Activated T-helper 2 cell treated with anti-CD3 and anti-CD28 coated beads, Interferon-gamma antibody, Interleukin-2, Interleukin-4, amounts not matched to agents 10 μg/mL and 5 μg/mL and 100 μg/mL, durations not matched to agents 14 hours and 24 hours and 36 hours (primary cell): ENCODE measurements around the gene ITSN2. TPM values are rescaled to one million over a fixed set of nuclear protein-coding genes. Genes with fewer than 3 reads are reported as not detected.

Experiments used
- DNase-seq: peaks from one replicate; pipeline ENCODE4 v3.0.0; 2021; ENCODE audit warnings: low spot score
- H3K27ac Mint-ChIP-seq: one replicate; pipeline ENCODE4 v1.8.0; 2021; ENCODE audit warnings: mixed read lengths
- H3K27me3 Mint-ChIP-seq: one replicate; pipeline ENCODE4 v1.8.0; 2021; ENCODE audit warnings: low read depth, mixed read lengths
- H3K36me3 Mint-ChIP-seq: one replicate; pipeline ENCODE4 v1.8.0; 2021; ENCODE audit warnings: low read depth, mixed read lengths
- H3K4me1 Mint-ChIP-seq: one replicate; pipeline ENCODE4 v1.8.0; 2021; ENCODE audit warnings: low read depth, mixed read lengths
- H3K4me3 Mint-ChIP-seq: one replicate; pipeline ENCODE4 v1.8.0; 2021; ENCODE audit warnings: low read depth, mild to moderate bottlenecking, moderate library complexity, mixed read lengths
- H3K9me3 Mint-ChIP-seq: one replicate; pipeline ENCODE4 v1.8.0; 2021; ENCODE audit warnings: mixed read lengths
- intact Hi-C: fragments of 100-400 bp; cut with micrococcal nuclease; formaldehyde crosslinking; loops from one replicate; pipeline ENCODE4 v1.15.1; 2023
- total RNA-seq: library from RNA; stranded (reverse); gene quantifications from 2 replicates; pipeline ENCODE4 v1.2.3, GENCODE V29; 2022

Gene ITSN2
- total RNA-seq, 1 donor from 2014 or later, result 53.2 TPM

GRCh38 chr2:24191848-24192247 is 168.5 kb downstream of the ITSN2 start:
- DNase-seq, result no peak
- no peak overlapping the region for H3K27ac Mint-ChIP-seq
- no peaks in the 10 kb centered on the region for H3K4me1 Mint-ChIP-seq
- H3K27me3 Mint-ChIP-seq, result peaks cover 14% of the 10 kb centered on the region
- no peaks in the 10 kb centered on the region for H3K36me3 Mint-ChIP-seq
- intact Hi-C loops, result no loop called here
- H3K9me3 Mint-ChIP-seq, result no peaks in the 10 kb centered on the region
- H3K4me3 Mint-ChIP-seq, result no peak overlapping the region

DNA sequence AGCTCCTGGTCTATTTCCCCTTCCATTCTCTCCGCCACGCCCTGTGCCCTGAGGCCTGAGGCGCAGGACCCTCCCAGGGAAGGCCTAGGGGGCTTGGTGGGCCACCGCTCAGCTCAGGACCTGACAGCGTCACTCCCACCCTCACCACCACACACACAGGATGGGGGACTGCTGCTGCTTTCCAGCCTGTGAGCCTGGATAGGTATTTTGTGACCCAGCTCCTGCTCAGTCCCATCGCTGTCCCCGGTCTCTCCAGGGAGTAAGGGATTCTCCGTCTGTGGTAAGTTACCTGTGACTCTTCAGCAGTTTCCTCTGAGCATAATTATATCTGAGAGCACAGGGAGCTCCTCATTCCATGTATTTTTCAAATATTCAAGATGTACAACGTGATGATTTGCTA is 169.2 kb downstream of the ITSN2 start:
- Mint-ChIP-seq H3K27ac (no peak overlapping the region), H3K27me3 (peaks cover 13% of the 10 kb centered on the region), H3K4me1 (no peaks in the 10 kb centered on the region), H3K9me3 (no peaks in the 10 kb centered on the region), H3K4me3 (no peak overlapping the region), H3K36me3 (no peaks in the 10 kb centered on the region)
- DNase-seq, result no peak
- intact Hi-C loops, result no loop called here

DNA sequence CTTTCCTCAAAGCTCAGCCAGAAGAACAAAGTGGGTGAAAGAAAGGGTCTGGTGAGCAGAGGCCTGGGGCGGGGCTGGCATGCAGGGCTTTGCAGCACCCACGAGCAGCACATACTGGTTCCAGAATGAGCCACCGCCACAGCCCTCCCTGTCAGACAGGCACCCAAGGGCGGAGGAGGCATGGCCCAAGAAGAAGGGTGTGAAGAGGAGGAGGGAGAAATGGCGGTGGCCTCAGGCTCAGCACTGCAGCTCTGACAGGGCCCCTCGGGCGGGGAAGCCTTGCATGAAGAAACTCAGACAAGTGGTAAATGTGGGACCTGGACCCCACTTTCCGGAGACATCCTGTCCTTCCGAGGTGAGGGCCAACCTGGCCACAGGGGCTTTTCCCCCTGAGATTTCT is 169.8 kb downstream of the ITSN2 start:
- no peak for DNase-seq
- H3K4me3 Mint-ChIP-seq, result no peak overlapping the region
- intact Hi-C loops, result no loop called here
- no peaks in the 10 kb centered on the region for H3K9me3 Mint-ChIP-seq
- H3K27me3 Mint-ChIP-seq, result peaks cover 13% of the 10 kb centered on the region
- no peaks in the 10 kb centered on the region for H3K4me1 Mint-ChIP-seq
- no peak overlapping the region for H3K27ac Mint-ChIP-seq
- no peaks in the 10 kb centered on the region for H3K36me3 Mint-ChIP-seq

DNA sequence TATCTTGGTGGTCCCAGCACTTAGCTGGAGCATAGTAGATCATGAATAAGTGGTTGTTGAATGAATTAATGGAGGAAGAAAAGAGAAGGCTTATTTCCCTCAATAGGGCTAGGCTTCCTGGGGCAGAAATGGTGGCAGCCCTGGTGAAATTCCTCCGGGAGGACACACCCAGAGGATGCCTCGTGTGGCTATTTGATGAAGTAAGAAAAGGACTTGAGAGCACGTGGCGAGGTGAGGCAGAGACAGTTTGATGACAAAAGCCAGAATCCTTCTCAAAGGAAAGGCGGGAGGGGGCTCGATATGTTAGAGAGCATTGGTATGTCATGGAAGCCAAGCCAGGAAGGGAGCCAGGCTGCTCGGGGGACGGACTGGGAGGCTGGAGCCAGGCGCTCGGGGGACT is 170.8 kb downstream of the ITSN2 start:
- Mint-ChIP-seq H3K27ac (no peak overlapping the region), H3K4me3 (no peak overlapping the region), H3K9me3 (no peaks in the 10 kb centered on the region), H3K36me3 (no peaks in the 10 kb centered on the region), H3K27me3 (peaks cover 10% of the 10 kb centered on the region), H3K4me1 (no peaks in the 10 kb centered on the region)
- intact Hi-C loops, result no loop called here
- DNase-seq, result no peak

- Mint-ChIP-seq H3K27me3 (peaks cover 8% of the 10 kb centered on the region), H3K9me3 (no peaks in the 10 kb centered on the region), H3K4me3 (no peak overlapping the region), H3K4me1 (no peaks in the 10 kb centered on the region), H3K36me3 (no peaks in the 10 kb centered on the region), H3K27ac (no peak overlapping the region)
- intact Hi-C loops, result no loop called here
- no peak for DNase-seq
These were observed 176.8 kb downstream of the ITSN2 start for GRCh38 chr2:24183366-24184069.

DNA sequence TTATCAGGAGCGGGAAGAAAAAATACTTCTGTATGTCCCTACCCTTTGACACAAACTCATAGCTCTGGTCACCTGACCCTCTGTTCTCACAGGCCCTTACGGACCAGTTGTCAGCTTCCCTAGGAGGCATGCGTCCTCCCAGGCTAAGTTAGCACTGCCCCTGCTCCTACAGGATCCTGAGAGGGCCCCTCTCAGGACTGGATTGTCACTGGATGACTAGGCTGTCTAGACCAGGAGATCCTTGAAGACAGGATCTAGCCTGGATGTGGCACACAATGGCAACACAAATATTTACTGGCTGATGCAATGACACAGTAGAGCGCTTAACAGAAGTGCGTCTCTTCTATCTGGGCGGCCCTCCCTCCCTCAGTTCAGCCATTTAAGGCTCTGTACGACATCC is 177.8 kb downstream of the ITSN2 start:
- H3K27ac Mint-ChIP-seq, result no peak overlapping the region
- no peaks in the 10 kb centered on the region for H3K9me3 Mint-ChIP-seq
- H3K4me1 Mint-ChIP-seq, result no peaks in the 10 kb centered on the region
- no peak overlapping the region for H3K4me3 Mint-ChIP-seq
- H3K36me3 Mint-ChIP-seq, result no peaks in the 10 kb centered on the region
- peaks cover 7% of the 10 kb centered on the region for H3K27me3 Mint-ChIP-seq
- intact Hi-C loops, result no loop called here
- DNase-seq, result no peak

DNA sequence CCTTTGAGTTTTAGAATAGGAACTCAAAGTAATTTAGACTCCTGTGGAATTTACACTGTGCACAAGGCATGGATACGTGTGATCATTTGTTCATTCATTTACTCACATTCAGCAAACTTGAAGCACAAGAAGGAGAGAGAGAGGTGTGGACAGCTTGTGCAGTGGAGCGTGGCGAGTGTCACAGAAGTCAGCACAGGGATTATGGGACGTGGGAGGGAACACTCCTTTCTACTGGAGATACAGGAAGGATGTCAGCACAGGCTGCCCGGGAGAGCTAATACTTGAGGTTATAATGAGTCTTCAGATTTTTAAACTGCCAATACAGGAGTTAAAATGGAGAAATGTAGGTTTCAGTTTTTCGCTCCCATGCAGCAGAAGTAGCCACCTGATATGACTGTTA is 178.5 kb downstream of the ITSN2 start:
- no peak overlapping the region for H3K4me3 Mint-ChIP-seq
- no peaks in the 10 kb centered on the region for H3K4me1 Mint-ChIP-seq
- H3K27me3 Mint-ChIP-seq, result peaks cover 3% of the 10 kb centered on the region
- H3K9me3 Mint-ChIP-seq, result no peaks in the 10 kb centered on the region
- DNase-seq, result no peak
- H3K36me3 Mint-ChIP-seq, result no peaks in the 10 kb centered on the region
- H3K27ac Mint-ChIP-seq, result no peak overlapping the region
- intact Hi-C loops, result no loop called here

DNA sequence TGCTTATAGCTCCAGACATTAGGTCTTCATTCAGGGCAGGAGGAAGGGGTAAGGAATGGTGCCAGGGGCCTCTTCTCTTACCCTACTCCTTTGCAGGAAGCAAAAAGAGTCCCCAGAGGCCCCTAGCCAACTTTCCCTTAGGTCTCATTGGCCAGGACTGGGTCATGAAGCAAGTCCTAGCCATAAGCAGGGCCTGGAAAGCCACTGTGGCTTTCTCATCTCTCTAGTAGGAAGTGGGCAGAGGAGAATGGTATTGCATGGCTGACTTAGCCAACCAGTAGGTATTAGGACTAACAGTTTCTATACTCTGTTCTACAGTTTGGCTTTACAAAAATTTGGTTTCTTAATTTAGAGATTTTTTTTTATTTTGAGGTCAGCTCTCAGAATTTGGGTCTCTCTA is 180.7 kb downstream of the ITSN2 start:
- Mint-ChIP-seq H3K27ac (no peak overlapping the region), H3K9me3 (no peaks in the 10 kb centered on the region), H3K36me3 (no peaks in the 10 kb centered on the region), H3K4me1 (peaks cover 1% of the 10 kb centered on the region), H3K27me3 (peaks cover 5% of the 10 kb centered on the region), H3K4me3 (no peak overlapping the region)
- intact Hi-C loops, result no loop called here
- no peak for DNase-seq

DNA sequence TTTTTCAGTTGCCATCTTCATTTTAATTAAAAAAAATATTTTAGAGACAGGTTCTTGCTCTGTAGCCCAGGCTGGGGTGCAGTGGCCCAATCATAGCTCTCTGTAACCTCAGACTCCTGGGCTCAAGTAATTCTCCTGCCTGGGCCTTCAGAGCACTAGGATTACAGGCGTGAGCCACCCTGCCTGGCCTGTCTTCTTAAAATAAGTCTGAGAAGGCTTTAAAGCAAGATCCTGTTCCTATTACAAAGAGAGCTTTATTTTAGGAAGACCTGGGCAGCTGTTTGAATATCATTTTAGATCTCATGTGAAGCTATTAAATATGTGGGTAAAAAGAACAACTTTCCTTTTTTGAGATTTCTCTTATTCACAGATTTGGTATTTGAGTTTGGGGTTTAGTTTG is 184.0 kb downstream of the ITSN2 start:
- peaks cover 1% of the 10 kb centered on the region for H3K4me1 Mint-ChIP-seq
- DNase-seq, result no peak

GRCh38 chr2:24175631-24176187 is 184.6 kb downstream of the ITSN2 start:
- Mint-ChIP-seq H3K9me3 (no peaks in the 10 kb centered on the region), H3K4me3 (no peak overlapping the region)

More for the DNA sequence above, 184.0 kb downstream of the ITSN2 start:
- H3K9me3 Mint-ChIP-seq, result no peaks in the 10 kb centered on the region
- no peak overlapping the region for H3K4me3 Mint-ChIP-seq
- H3K27ac Mint-ChIP-seq, result no peak overlapping the region
- H3K27me3 Mint-ChIP-seq, result peaks cover 15% of the 10 kb centered on the region
- H3K36me3 Mint-ChIP-seq, result no peaks in the 10 kb centered on the region
- intact Hi-C loops, result no loop called here

DNA sequence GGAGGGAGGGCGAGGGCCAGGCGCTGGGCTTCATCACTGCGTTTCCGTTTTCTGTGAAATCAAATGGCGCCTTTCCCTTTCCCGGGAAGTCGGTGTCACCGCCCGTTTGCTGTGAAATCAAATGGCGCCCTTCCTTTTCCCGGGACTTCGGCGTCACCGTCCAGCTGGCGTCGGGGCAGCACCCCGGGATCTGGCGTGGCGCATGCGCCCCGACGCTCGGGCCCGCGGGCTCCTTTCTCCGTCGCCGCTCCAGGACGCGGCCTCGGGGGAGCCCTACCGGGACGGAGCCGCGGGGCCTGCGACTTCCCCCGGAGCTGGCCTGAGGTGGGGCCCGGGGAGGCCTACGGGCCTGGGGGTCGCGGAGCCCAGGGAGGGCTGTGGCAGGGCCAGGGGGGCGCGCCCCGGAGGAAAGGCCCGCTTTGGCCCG is 185.5 kb downstream of the ITSN2 start, which contains the start of gene FAM228A:
Gene FAM228A (plus strand): TSS at position 203 of the 427 bp plus-strand sequence. CDS start 428 bp downstream, outside the sequence.
- Mint-ChIP-seq H3K9me3 (no peaks in the 10 kb centered on the region), H3K4me3 (no peak within 1 kb of the TSS), H3K27me3 (peaks cover 16% of the 10 kb centered on the region), H3K4me1 (peaks cover 1% of the 10 kb centered on the region), H3K27ac (no peak within 1 kb of the TSS), H3K36me3 (no peaks in the 10 kb centered on the region)
- intact Hi-C loops, result no loop called here
- DNase-seq, result no peak

More at GRCh38 chr2:24175631-24176187, 184.6 kb downstream of the ITSN2 start:
- no peak for DNase-seq
- H3K36me3 Mint-ChIP-seq, result no peaks in the 10 kb centered on the region
- H3K4me1 Mint-ChIP-seq, result peaks cover 1% of the 10 kb centered on the region
- no peak overlapping the region for H3K27ac Mint-ChIP-seq
- H3K27me3 Mint-ChIP-seq, result peaks cover 18% of the 10 kb centered on the region
- intact Hi-C loops, result no loop called here

GRCh38 chr2:24169023-24169422 is 191.3 kb downstream of the ITSN2 start:
- Mint-ChIP-seq H3K36me3 (no peaks in the 10 kb centered on the region), H3K27me3 (peaks cover 11% of the 10 kb centered on the region), H3K4me1 (no peaks in the 10 kb centered on the region), H3K27ac (no peak overlapping the region), H3K4me3 (no peak overlapping the region), H3K9me3 (no peaks in the 10 kb centered on the region)
- intact Hi-C loops, result no loop called here
- no peak for DNase-seq

DNA sequence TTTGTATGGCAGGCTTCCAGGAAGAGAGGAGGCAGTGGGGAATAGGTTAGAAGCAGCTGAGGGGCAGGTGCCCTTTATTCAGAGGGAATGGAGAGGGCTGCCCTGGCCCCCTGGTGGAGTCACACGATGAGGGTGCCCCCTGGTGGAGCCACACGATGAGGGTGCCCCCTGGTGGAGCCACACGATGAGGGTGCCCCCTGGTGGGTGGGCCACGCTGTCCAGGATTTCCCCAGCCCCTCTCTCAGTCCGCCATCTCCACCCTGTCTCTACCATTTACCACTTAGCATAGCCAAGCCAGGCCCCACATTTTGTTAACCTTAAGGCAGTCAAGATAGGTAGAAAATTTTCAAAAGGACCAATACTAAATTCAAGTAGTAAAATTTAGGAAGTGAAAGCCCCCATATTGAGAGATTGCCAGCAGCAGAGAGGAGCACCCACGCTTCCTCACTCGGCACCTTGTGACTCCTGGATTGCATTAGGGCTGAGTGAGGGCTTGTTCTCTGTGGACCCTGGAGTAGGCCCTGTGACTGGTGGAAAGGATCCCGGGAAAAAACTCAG is 195.8 kb downstream of the ITSN2 start:
- Mint-ChIP-seq H3K36me3 (no peaks in the 10 kb centered on the region), H3K27ac (no peak overlapping the region), H3K9me3 (peaks cover 4% of the 10 kb centered on the region), H3K4me1 (no peaks in the 10 kb centered on the region), H3K27me3 (peaks cover 2% of the 10 kb centered on the region), H3K4me3 (no peak overlapping the region)
- intact Hi-C loops, result loop anchor here (2.0 kb wide), 1 partner anchor 238 kb away; the partner anchor contains the start of gene ATAD2B
- no peak for DNase-seq
